Suprapubic skin (tissue), 4 donors: ENCODE data around the gene RPTOR.

Source experiments
- POLR2A ChIP-seq, 2 donors: fragments of 450-650 bp; IDR thresholded peaks; one replicate each; pipeline ENCODE4 v1.6.1; 2017; ENCODE audit warnings: antibody characterized with exemption in 2 of 2, mild to moderate bottlenecking in 2 of 2, moderate library complexity in 2 of 2
- POLR2AphosphoS5 ChIP-seq, 3 donors: sonication (generic); formaldehyde crosslinking; IDR thresholded peaks; one replicate each; pipeline ENCODE4 v1.6.1; 2017; ENCODE audit warnings: antibody characterized with exemption in 3 of 3
- TF ChIP-seq, protein P1 (sequence below), 2 donors: fragments of 200-600 bp in 1 of 2; fragments of 450-650 bp in 1 of 2; sonication (generic) in 1 of 2; IDR thresholded peaks; one replicate each; pipeline ENCODE4 v1.5.1; 2016 to 2019; ENCODE audit warnings: antibody characterized with exemption in 2 of 2, mild to moderate bottlenecking in 1 of 2, moderate library complexity in 1 of 2

DNA sequence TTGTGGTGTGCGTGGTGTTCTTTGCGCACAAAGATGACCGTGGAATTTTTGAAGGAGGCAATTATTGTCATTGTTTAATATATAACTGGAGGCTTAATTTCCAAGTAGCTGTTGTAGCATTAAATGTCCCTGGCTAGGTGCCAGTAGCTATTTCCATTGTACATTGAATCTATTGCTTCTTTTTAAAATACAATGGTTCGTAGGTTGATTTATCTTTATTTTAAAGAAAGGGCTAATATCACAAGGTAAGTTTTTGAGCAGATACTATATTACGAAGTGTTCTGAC, 127.1 kb downstream of the RPTOR start:
- TF ChIP-seq POLR2AphosphoS5 (IDR thresholded peaks at IDR 0.05): no peak
- TF ChIP-seq, protein P1, sequence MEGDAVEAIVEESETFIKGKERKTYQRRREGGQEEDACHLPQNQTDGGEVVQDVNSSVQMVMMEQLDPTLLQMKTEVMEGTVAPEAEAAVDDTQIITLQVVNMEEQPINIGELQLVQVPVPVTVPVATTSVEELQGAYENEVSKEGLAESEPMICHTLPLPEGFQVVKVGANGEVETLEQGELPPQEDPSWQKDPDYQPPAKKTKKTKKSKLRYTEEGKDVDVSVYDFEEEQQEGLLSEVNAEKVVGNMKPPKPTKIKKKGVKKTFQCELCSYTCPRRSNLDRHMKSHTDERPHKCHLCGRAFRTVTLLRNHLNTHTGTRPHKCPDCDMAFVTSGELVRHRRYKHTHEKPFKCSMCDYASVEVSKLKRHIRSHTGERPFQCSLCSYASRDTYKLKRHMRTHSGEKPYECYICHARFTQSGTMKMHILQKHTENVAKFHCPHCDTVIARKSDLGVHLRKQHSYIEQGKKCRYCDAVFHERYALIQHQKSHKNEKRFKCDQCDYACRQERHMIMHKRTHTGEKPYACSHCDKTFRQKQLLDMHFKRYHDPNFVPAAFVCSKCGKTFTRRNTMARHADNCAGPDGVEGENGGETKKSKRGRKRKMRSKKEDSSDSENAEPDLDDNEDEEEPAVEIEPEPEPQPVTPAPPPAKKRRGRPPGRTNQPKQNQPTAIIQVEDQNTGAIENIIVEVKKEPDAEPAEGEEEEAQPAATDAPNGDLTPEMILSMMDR (IDR thresholded peaks at IDR 0.05): no peak
- TF ChIP-seq POLR2A (IDR thresholded peaks at IDR 0.05): no peak
